Measurements from ENCODE around the gene RPF1.
"Not testable (repeated sequence)": the region's sequence is repeated elsewhere in the genome, so short reads cannot be mapped to it uniquely, and the experiment has no call there.

RPF1 gene

DNA sequence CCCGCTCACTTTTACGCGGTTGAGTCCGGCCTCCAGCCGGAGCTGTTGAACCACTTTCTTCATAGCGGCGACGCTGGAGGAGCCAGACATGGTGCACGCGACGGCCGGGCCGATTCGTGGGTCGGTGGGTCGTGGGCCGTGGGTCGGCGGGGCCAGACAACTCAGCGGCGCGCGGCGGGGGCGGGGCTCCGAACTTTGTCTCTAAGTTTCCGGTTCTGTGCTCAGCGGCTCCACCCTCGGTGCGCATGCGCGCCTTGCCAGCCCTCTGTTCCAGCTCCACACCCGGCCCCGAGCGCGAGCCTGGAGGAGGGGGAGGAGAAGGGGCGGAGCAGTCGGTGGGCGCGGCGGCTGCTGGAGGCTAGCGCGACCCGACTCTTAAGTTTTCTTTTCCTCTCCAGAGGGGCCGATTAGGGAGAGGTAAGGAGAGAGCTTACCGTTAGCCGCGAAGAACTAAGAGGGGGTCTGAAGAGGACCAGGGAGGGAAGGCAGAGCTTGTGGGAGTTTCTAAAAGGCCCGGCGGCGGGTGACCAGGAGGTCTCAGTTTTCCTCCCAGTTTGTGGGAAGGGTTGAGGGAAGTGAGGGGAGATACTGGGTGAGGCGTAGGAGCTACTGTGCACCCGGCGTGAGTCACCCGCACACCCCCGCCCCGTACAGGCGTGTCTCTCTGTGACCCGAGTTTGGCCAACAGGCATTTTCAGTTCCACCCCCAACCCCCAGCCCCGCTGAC is 27.1 kb downstream of the RPF1 start, which contains the start of the genes GNG5 and SPATA1:
GNG5 (minus strand) TSS at position 580 of the 727 bp plus-strand sequence; CDS start at position 90, 490 bp downstream.
SPATA1 (plus strand) TSS at position 385 of the 727 bp plus-strand sequence. CDS start 9,974 bp downstream, outside the sequence.
- H3K4me1 Mint-ChIP-seq (ENCODE audit: low read depth), result peaks cover 49% of the 10 kb centered on the region
- H3K27ac Mint-ChIP-seq, result peak within 1 kb of the TSS; percentile 97
- H3K4me3 Mint-ChIP-seq, result peak within 1 kb of the TSS; percentile 99
- H3K27me3 Mint-ChIP-seq, result no peaks in the 10 kb centered on the region
- H3K36me3 Mint-ChIP-seq, result peaks cover 11% of the 10 kb centered on the region
- peaks cover 12% of the 10 kb centered on the region for H3K9me3 Mint-ChIP-seq (ENCODE audit: low read depth)

DNA sequence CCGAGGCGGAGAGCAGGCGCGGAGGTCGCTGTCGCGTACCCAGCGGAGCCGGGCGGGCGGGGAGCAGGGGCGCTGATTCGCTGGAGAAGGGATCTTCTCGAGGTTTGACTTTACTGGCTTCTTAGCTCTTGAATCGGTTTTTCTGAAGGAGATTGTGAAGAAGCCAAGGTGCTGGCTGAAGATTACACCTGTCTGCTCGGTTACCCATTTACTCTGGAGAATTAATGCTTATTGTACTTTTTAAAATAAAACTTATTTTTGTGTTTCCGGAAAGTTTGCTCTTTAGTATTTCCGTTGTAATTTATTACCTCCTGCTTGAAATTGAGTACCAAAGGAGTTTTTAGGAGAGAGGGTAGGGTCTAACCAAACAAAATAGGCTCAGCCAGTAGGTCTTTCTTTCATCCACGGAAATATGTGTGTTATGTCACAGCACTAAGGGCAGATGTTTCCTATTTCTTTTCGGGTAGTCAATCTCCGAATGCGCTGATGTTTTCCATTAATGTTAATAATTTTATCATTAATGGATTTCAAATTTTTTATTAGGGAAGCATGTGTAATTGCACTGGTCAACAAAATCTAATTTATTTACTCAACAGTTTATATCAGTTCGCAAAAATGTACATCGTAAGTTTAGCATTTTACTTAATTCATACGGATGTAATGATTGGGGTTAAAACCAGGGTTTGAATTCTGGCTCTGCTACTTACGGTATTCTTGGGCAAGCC is 27.8 kb downstream of the RPF1 start:
- Mint-ChIP-seq H3K36me3 (peaks cover 10% of the 10 kb centered on the region), H3K27ac (peak overlapping the region; percentile 94), H3K4me3 (peak overlapping the region; percentile 95), H3K27me3 (no peaks in the 10 kb centered on the region), H3K9me3 (ENCODE audit: low read depth) (peaks cover 12% of the 10 kb centered on the region), H3K4me1 (ENCODE audit: low read depth) (peaks cover 42% of the 10 kb centered on the region)

DNA sequence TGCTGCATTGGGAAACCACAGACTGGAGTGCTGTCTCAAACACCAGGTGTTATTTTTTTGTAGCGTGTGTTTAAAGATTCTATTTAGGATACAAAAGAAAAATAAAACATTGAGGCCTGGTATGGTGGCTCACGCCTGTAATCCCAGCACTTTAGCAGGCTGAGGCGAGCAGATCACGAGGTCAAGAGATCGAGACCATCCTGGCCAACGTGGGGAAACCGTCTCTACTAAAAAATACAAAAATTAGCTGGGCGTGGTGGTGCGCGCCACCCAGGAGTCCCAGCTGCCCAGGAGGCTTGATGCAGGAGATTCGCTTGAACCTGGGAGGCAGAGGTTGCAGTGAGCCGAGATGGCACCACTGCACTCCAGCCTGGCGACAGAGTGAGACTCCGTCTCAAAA is 28.8 kb downstream of the RPF1 start:
- H3K27ac Mint-ChIP-seq, result not testable (repeated sequence)
- H3K36me3 Mint-ChIP-seq, result peaks cover 12% of the 10 kb centered on the region

DNA sequence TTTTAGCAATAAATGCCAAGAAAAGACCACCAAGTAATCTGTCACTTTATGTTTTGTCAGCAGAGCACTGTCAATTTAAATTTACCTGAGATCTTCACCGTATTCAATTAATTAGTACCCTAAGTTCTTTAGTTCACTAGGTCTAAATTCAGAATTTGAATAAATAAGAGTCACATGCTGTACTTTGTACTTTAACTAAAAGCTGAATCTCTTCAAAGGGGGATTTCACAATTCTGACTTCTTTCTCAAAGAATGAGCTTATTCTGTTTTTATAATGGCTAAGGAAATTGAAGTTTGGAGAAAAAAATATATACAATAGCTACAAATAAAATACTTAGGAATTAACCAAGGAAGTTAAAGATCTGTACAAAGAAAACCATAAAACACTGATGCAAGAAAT is 29.4 kb downstream of the RPF1 start:
- Mint-ChIP-seq H3K27ac (no peak overlapping the region), H3K27me3 (no peaks in the 10 kb centered on the region), H3K4me3 (no peak overlapping the region), H3K4me1 (ENCODE audit: low read depth) (peaks cover 29% of the 10 kb centered on the region), H3K9me3 (ENCODE audit: low read depth) (peaks cover 12% of the 10 kb centered on the region), H3K36me3 (peaks cover 12% of the 10 kb centered on the region)

More for the DNA sequence above, 28.8 kb downstream of the RPF1 start:
- peaks cover 35% of the 10 kb centered on the region for H3K4me1 Mint-ChIP-seq (ENCODE audit: low read depth)
- H3K4me3 Mint-ChIP-seq, result peak overlapping the region; percentile 95
- peaks cover 12% of the 10 kb centered on the region for H3K9me3 Mint-ChIP-seq (ENCODE audit: low read depth)
- H3K27me3 Mint-ChIP-seq, result not testable (repeated sequence)

DNA sequence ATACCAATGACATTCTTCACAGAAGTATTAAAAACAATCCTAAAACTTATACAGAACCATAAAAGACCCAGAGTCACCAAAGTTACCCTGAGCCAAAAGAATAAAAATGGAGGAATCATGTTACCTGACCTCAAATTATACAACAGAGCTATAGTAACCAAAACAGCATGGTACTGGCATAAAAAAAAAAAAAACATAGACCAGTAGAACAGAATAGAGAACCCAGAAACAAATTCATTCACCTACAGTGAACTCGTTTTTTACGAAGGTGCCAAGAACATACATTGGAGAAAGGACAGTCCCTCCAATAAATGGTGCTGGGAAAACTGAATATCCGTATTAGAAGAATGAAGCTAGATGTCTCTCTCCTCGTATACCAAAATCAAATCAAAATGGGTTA is 30.0 kb downstream of the RPF1 start:
- Mint-ChIP-seq H3K4me3 (no peak overlapping the region), H3K27ac (no peak overlapping the region), H3K4me1 (ENCODE audit: low read depth) (peaks cover 23% of the 10 kb centered on the region), H3K9me3 (ENCODE audit: low read depth) (peaks cover 12% of the 10 kb centered on the region), H3K36me3 (peaks cover 12% of the 10 kb centered on the region), H3K27me3 (no peaks in the 10 kb centered on the region)

DNA sequence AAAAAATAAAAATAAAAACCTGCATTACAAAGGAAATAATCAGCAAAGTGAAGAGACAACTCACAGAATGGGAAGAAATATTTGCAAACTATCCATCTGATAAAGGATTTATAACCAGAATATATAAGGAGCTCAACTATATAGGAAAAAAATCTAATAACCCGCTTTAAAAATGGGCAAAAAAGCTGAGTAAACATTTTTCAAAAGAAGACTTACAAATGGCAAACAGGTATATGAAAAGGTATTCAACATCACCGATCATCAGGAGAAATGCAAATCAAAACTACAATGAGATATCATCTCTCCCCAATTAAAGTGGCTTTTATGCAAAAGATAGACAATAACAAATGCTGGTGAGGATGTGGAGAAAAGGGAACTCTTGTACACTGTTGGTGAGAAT is 31.1 kb downstream of the RPF1 start:
- Mint-ChIP-seq H3K4me3 (no peak overlapping the region), H3K27ac (no peak overlapping the region), H3K36me3 (peaks cover 12% of the 10 kb centered on the region), H3K9me3 (ENCODE audit: low read depth) (peaks cover 12% of the 10 kb centered on the region), H3K27me3 (no peaks in the 10 kb centered on the region), H3K4me1 (ENCODE audit: low read depth) (peaks cover 13% of the 10 kb centered on the region)

DNA sequence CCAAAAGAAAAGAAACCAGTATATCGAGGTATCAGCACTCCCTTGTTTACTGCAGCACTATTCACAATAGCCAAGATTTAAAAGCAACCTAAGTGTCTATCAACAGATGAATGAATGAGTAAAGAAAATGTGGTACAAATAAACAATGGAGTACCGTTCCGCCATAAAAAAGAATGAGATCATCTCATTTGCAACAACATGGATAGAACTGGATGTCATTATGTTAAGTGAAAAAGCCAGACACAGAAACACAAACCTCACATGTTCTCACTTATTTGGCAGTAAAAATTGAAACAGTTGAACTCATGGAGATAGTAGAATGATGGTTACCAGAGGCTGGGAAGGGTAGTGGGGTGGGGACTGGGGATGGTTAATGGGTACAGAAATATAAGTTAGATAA is 31.6 kb downstream of the RPF1 start:
- H3K4me3 Mint-ChIP-seq, result no peak overlapping the region
- no peaks in the 10 kb centered on the region for H3K27me3 Mint-ChIP-seq
- H3K27ac Mint-ChIP-seq, result peak overlapping the region; percentile 19
- peaks cover 12% of the 10 kb centered on the region for H3K9me3 Mint-ChIP-seq (ENCODE audit: low read depth)
- peaks cover 12% of the 10 kb centered on the region for H3K4me1 Mint-ChIP-seq (ENCODE audit: low read depth)
- H3K36me3 Mint-ChIP-seq, result peaks cover 12% of the 10 kb centered on the region

DNA sequence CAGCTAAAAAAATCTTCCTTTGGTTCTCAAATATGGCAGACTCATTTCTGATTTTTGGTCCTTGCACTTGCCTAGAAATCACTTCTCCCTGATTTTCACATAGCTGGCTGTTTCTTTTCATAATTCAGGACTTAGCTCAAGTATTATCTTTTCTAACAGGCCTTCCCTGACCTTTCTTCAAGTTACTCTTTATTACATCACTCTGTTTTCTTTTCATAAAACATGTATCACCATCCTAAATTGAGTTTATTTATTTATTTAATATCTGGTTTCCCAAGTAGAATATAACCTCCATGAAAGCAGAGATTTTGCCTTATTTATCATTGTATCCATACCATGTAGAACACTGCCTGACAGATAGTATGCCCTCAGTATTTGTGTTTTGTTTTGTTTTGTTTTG is 45.5 kb downstream of the RPF1 start:
- H3K36me3 Mint-ChIP-seq, result peaks cover 4% of the 10 kb centered on the region
- H3K27ac Mint-ChIP-seq, result no peak overlapping the region
- no peaks in the 10 kb centered on the region for H3K4me1 Mint-ChIP-seq (ENCODE audit: low read depth)
- peaks cover 3% of the 10 kb centered on the region for H3K9me3 Mint-ChIP-seq (ENCODE audit: low read depth)
- no peaks in the 10 kb centered on the region for H3K27me3 Mint-ChIP-seq
- H3K4me3 Mint-ChIP-seq, result no peak overlapping the region

DNA sequence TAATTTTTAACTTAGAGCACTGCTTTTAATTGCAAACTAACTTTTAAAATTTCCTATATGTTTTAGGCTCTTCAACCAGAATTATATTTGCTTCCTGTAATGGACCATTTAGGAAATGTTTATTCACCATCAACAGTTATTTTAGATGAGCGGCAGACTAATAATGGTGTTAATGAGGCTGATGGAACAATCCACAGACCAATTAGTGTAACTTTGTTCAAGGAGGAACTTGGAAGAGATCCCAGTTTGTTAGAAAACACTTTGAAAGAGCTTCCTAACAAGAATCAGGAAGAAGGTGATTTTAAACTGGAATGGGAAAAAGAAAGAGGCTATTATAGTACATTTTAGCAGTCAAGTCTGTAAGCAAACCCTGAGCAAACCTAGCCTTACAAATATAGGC is 46.7 kb downstream of the RPF1 start:
- H3K4me3 Mint-ChIP-seq, result no peak overlapping the region
- H3K27ac Mint-ChIP-seq, result no peak overlapping the region
- peaks cover 6% of the 10 kb centered on the region for H3K36me3 Mint-ChIP-seq
- H3K27me3 Mint-ChIP-seq, result no peaks in the 10 kb centered on the region
- H3K9me3 Mint-ChIP-seq (ENCODE audit: low read depth), result peaks cover 3% of the 10 kb centered on the region
- H3K4me1 Mint-ChIP-seq (ENCODE audit: low read depth), result no peaks in the 10 kb centered on the region

DNA sequence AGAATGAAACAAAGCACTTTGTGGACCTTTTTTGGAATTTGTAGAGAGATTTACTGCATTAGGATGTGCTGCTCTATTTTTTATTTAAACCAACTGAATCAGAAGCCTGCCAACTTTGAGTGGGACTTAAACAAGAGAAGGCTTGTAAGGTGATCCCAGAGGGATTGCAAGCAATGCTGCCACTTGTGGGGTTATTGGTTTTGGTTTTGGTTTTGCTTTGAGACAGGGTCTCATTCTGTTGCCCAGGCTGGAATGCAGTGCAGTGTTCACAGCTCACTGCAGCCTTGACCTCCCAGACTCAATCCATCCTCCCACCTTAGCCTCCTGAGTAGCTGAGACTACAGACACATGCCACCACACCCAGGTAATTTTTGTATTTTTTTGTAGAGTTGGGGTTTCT is 59.5 kb downstream of the RPF1 start:
- H3K4me3 Mint-ChIP-seq, result no peak overlapping the region
- no peaks in the 10 kb centered on the region for H3K27me3 Mint-ChIP-seq
- H3K27ac Mint-ChIP-seq, result no peak overlapping the region
- no peaks in the 10 kb centered on the region for H3K9me3 Mint-ChIP-seq (ENCODE audit: low read depth)
- peaks cover 25% of the 10 kb centered on the region for H3K36me3 Mint-ChIP-seq
- H3K4me1 Mint-ChIP-seq (ENCODE audit: low read depth), result peaks cover 7% of the 10 kb centered on the region

DNA sequence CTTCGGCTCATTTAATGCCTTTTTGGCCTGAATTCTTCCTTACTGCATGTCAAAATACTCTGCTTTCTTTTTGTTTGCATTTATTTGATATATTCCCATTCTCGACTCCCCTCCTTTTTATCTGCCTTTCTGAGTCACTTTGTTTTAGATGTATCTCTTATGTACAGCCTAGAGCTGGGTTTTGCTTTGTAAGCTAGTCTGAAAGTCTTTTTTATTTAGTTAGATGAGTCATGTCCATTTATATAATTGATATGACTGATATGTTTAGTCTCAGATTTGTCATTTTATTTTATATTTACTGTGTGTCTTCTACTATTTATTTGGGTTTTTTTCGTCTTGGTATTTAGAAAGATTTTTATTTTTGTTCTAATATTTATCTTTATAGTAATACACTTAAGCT is 60.9 kb downstream of the RPF1 start:
- peaks cover 7% of the 10 kb centered on the region for H3K4me1 Mint-ChIP-seq (ENCODE audit: low read depth)
- no peak overlapping the region for H3K27ac Mint-ChIP-seq
- H3K27me3 Mint-ChIP-seq, result no peaks in the 10 kb centered on the region
- peaks cover 26% of the 10 kb centered on the region for H3K36me3 Mint-ChIP-seq
- H3K4me3 Mint-ChIP-seq, result no peak overlapping the region
- no peaks in the 10 kb centered on the region for H3K9me3 Mint-ChIP-seq (ENCODE audit: low read depth)

DNA sequence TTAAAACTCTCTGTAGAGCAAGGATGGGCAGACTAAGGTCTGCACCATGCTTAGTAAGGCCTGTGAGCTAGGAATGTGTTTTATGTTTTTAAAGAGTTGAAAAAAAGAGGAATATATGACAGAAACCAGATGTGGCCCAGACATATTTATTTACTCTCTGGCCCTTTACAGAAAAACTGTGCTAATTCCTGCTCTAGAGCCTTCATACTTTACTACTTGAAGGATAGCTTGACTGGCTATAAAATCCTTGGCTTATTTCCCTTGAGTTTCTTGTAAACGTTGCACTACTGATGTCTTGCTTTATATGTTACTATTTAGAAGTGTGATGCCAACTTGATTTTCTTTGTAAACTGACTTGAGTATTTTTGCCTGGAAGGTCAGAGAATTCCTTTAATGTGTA is 61.7 kb downstream of the RPF1 start:
- no peak overlapping the region for H3K27ac Mint-ChIP-seq
- peaks cover 23% of the 10 kb centered on the region for H3K36me3 Mint-ChIP-seq
- H3K4me3 Mint-ChIP-seq, result no peak overlapping the region
- no peaks in the 10 kb centered on the region for H3K27me3 Mint-ChIP-seq
- H3K9me3 Mint-ChIP-seq (ENCODE audit: low read depth), result no peaks in the 10 kb centered on the region
- peaks cover 7% of the 10 kb centered on the region for H3K4me1 Mint-ChIP-seq (ENCODE audit: low read depth)

DNA sequence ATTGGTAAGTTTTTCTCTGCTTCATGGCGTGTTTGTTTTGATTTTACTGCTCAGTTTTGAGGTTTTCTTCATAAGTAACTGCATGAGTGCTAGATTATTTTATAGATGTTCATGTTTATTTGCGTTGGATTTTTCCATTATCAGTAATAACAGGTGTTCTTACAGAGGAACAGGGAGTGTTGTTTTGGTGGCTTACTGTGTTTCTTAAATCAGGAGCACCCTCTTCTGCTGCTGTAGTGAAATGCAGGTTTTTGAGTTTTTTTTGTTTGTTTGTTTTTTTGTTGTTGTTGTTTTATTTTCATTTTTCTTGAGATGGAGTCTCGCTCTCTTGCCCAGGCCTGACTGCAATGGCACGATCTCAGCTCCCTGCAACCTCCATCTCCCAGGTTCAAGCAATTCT is 62.6 kb downstream of the RPF1 start:
- H3K36me3 Mint-ChIP-seq, result peaks cover 23% of the 10 kb centered on the region
- H3K27ac Mint-ChIP-seq, result no peak overlapping the region
- no peak overlapping the region for H3K4me3 Mint-ChIP-seq
- no peaks in the 10 kb centered on the region for H3K9me3 Mint-ChIP-seq (ENCODE audit: low read depth)
- H3K4me1 Mint-ChIP-seq (ENCODE audit: low read depth), result peaks cover 7% of the 10 kb centered on the region
- H3K27me3 Mint-ChIP-seq, result no peaks in the 10 kb centered on the region

Measured in activated naive CD8-positive, alpha-beta T cell (primary cell).